ENCODE results near the gene IGDCC3. TPM values are rescaled to one million over a fixed set of nuclear protein-coding genes. Genes with fewer than 3 reads are reported as not detected.
A peak's percentile ranks its signal among the peaks of the same experiment; 100 is the strongest.
"Not testable (repeated sequence)": the region's sequence is repeated elsewhere in the genome, so short reads cannot be mapped to it uniquely, and the experiment has no call there.

Gene IGDCC3
- total and polyA plus RNA-seq, 2 donors (not counting 1 experiment from before 2014, with no cell fraction given), result not detected

GRCh38 chr15:65355173-65355987 is 22.4 kb downstream of the IGDCC3 start:
- Histone ChIP-seq H3K27ac (ENCODE audit: low read length in 2 of 2) (no peak overlapping the region), H3K9me3 (ENCODE audit: control extremely low read depth in 1 of 3, control insufficient read depth in 2 of 3, insufficient read depth in 1 of 3, low read length in 2 of 3) (peaks cover 1 to 13% (median 10%) of the 10 kb centered on the region in 3 donors), H4K20me1 (ENCODE audit: control insufficient read depth, insufficient read depth, low read length, poor library complexity, severe bottlenecking) (no peaks in the 10 kb centered on the region), H3K27me3 (replicated peaks in 1 of 4; ENCODE audit: control extremely low read depth in 1 of 4, control insufficient read depth in 3 of 4, insufficient read depth in 4 of 4, low read length in 3 of 4) (peaks cover 0 to 25% (median 15%) of the 10 kb centered on the region in 4 experiments), H3K9ac (ENCODE audit: low read length) (no peak overlapping the region), H3K36me3 (replicated peaks in 1 of 2; ENCODE audit: control extremely low read depth in 1 of 2, control insufficient read depth in 1 of 2, extremely low read depth in 1 of 2, insufficient read depth in 2 of 2, low read length in 1 of 2) (no peaks in the 10 kb centered on the region), H3K4me3 (ENCODE audit: control extremely low read depth in 1 of 5, extremely low read depth in 1 of 5, insufficient read depth in 1 of 5, low read depth in 2 of 5, low read length in 4 of 5) (peak overlapping the region in 3 of 5 experiments; percentile 14 to 21 (median 15)), H3K79me2 (ENCODE audit: control insufficient read depth, insufficient read depth, low read length) (no peaks in the 10 kb centered on the region), H2AFZ (ENCODE audit: insufficient read depth, low read depth, low read length, poor library complexity, severe bottlenecking) (peak overlapping the region; percentile 16), H3K4me2 (replicated peaks; ENCODE audit: low read depth, low read length, poor library complexity, severe bottlenecking) (peak overlapping the region; percentile 72), H3K4me1 (ENCODE audit: control insufficient read depth in 2 of 2, insufficient read depth in 2 of 2, low read length in 2 of 2) (peaks cover 7% of the 10 kb centered on the region in 2 donors)
- H3K27ac Mint-ChIP-seq, result no peak overlapping the region
- ChIA-PET CTCF (no interaction called here), POLR2A (no interaction called here)
- peaks cover 8% of the 10 kb centered on the region for H3K4me1 Mint-ChIP-seq
- DNase-seq (no peak), ATAC-seq (ENCODE audit: low read depth) (no peak)
- peak overlapping the region; percentile 54 for H3K4me3 Mint-ChIP-seq
- H3K9me3 Mint-ChIP-seq (ENCODE audit: insufficient read depth), result peaks cover 5% of the 10 kb centered on the region
- WGBS (ENCODE audit: insufficient coverage), result 5% methylated on average over 72 of the region's 85 CpGs
- TF ChIP-seq EZH2 (IDR thresholded peaks at IDR 0.05; ENCODE audit: borderline replicate concordance, insufficient read depth, low read depth, low read length, poor library complexity, severe bottlenecking) (no peak), CTCF (IDR thresholded peaks at IDR 0.05) (no peak)
- peaks cover 57% of the 10 kb centered on the region for H3K27me3 Mint-ChIP-seq
- intact Hi-C loops (cut with micrococcal nuclease), result no loop called here

GRCh38 chr15:65354835-65355172 is 23.0 kb downstream of the IGDCC3 start:
- Mint-ChIP-seq H3K27ac (no peak overlapping the region), H3K27me3 (peaks cover 53% of the 10 kb centered on the region), H3K9me3 (ENCODE audit: insufficient read depth) (peaks cover 5% of the 10 kb centered on the region), H3K4me3 (peak overlapping the region; percentile 48), H3K4me1 (peaks cover 8% of the 10 kb centered on the region)
- Histone ChIP-seq H3K4me1 (ENCODE audit: control insufficient read depth in 2 of 2, insufficient read depth in 2 of 2, low read length in 2 of 2) (peaks cover 7% of the 10 kb centered on the region in 2 donors), H3K4me3 (ENCODE audit: control extremely low read depth in 1 of 5, extremely low read depth in 1 of 5, insufficient read depth in 1 of 5, low read depth in 2 of 5, low read length in 4 of 5) (no peak overlapping the region), H3K9me3 (ENCODE audit: control extremely low read depth in 1 of 3, control insufficient read depth in 2 of 3, insufficient read depth in 1 of 3, low read length in 2 of 3) (peaks cover 1 to 13% (median 13%) of the 10 kb centered on the region in 3 donors), H3K27ac (ENCODE audit: low read length in 2 of 2) (no peak overlapping the region), H3K27me3 (replicated peaks in 1 of 4; ENCODE audit: control extremely low read depth in 1 of 4, control insufficient read depth in 3 of 4, insufficient read depth in 4 of 4, low read length in 3 of 4) (peaks cover 0 to 25% (median 15%) of the 10 kb centered on the region in 4 experiments), H3K79me2 (ENCODE audit: control insufficient read depth, insufficient read depth, low read length) (no peaks in the 10 kb centered on the region), H3K4me2 (replicated peaks; ENCODE audit: low read depth, low read length, poor library complexity, severe bottlenecking) (no peak overlapping the region), H2AFZ (ENCODE audit: insufficient read depth, low read depth, low read length, poor library complexity, severe bottlenecking) (no peak overlapping the region), H3K36me3 (replicated peaks in 1 of 2; ENCODE audit: control extremely low read depth in 1 of 2, control insufficient read depth in 1 of 2, extremely low read depth in 1 of 2, insufficient read depth in 2 of 2, low read length in 1 of 2) (no peaks in the 10 kb centered on the region), H4K20me1 (ENCODE audit: control insufficient read depth, insufficient read depth, low read length, poor library complexity, severe bottlenecking) (no peaks in the 10 kb centered on the region), H3K9ac (ENCODE audit: low read length) (no peak overlapping the region)
- 96% methylated on average over 4 of the region's 10 CpGs for WGBS (ENCODE audit: insufficient coverage)
- TF ChIP-seq EZH2 (IDR thresholded peaks at IDR 0.05; ENCODE audit: borderline replicate concordance, insufficient read depth, low read depth, low read length, poor library complexity, severe bottlenecking) (no peak), CTCF (IDR thresholded peaks at IDR 0.05) (no peak)
- ATAC-seq (ENCODE audit: low read depth), result no peak
- no peak for DNase-seq
- intact Hi-C loops (cut with micrococcal nuclease), result no loop called here
- ChIA-PET POLR2A (no interaction called here), CTCF (no interaction called here)

- H3K4me3 Mint-ChIP-seq; H4K20me1 ChIP-seq (ENCODE audit: control insufficient read depth, insufficient read depth, low read length, poor library complexity, severe bottlenecking); ATAC-seq (ENCODE audit: low read depth); H3K9me3 Mint-ChIP-seq (ENCODE audit: insufficient read depth); H2AFZ ChIP-seq (ENCODE audit: insufficient read depth, low read depth, low read length, poor library complexity, severe bottlenecking); H3K4me3 ChIP-seq (ENCODE audit: control extremely low read depth in 1 of 5, extremely low read depth in 1 of 5, insufficient read depth in 1 of 5, low read depth in 2 of 5, low read length in 4 of 5); H3K4me1 ChIP-seq (ENCODE audit: control insufficient read depth in 2 of 2, insufficient read depth in 2 of 2, low read length in 2 of 2); H3K4me2 ChIP-seq (replicated peaks; ENCODE audit: low read depth, low read length, poor library complexity, severe bottlenecking); POLR2A ChIA-PET; H3K36me3 ChIP-seq (replicated peaks in 1 of 2; ENCODE audit: control extremely low read depth in 1 of 2, control insufficient read depth in 1 of 2, extremely low read depth in 1 of 2, insufficient read depth in 2 of 2, low read length in 1 of 2); H3K4me1 Mint-ChIP-seq; H3K9ac ChIP-seq (ENCODE audit: low read length); H3K27ac Mint-ChIP-seq; CTCF ChIA-PET; DNase-seq; intact Hi-C loops (cut with micrococcal nuclease); H3K27ac ChIP-seq (ENCODE audit: low read length in 2 of 2); H3K79me2 ChIP-seq (ENCODE audit: control insufficient read depth, insufficient read depth, low read length): not testable (repeated sequence)
- 83% methylated on average over 1 of the region's 1 CpG for WGBS (ENCODE audit: insufficient coverage)
- H3K27me3 Mint-ChIP-seq, result peaks cover 42% of the 10 kb centered on the region
- Histone ChIP-seq H3K9me3 (ENCODE audit: control extremely low read depth in 1 of 3, control insufficient read depth in 2 of 3, insufficient read depth in 1 of 3, low read length in 2 of 3) (peaks cover 1 to 13% (median 13%) of the 10 kb centered on the region in 3 donors), H3K27me3 (replicated peaks in 1 of 4; ENCODE audit: control extremely low read depth in 1 of 4, control insufficient read depth in 3 of 4, insufficient read depth in 4 of 4, low read length in 3 of 4) (peaks cover 0 to 29% (median 14%) of the 10 kb centered on the region in 4 experiments)
These were observed 25.8 kb downstream of the IGDCC3 start for GRCh38 chr15:65351972-65352371.
